Measurements from ENCODE around the gene CA12.

The CA12 gene

GRCh38 chr15:63374686-63375520 is 6.7 kb downstream of the CA12 start:
- no peak for DNase-seq

DNA sequence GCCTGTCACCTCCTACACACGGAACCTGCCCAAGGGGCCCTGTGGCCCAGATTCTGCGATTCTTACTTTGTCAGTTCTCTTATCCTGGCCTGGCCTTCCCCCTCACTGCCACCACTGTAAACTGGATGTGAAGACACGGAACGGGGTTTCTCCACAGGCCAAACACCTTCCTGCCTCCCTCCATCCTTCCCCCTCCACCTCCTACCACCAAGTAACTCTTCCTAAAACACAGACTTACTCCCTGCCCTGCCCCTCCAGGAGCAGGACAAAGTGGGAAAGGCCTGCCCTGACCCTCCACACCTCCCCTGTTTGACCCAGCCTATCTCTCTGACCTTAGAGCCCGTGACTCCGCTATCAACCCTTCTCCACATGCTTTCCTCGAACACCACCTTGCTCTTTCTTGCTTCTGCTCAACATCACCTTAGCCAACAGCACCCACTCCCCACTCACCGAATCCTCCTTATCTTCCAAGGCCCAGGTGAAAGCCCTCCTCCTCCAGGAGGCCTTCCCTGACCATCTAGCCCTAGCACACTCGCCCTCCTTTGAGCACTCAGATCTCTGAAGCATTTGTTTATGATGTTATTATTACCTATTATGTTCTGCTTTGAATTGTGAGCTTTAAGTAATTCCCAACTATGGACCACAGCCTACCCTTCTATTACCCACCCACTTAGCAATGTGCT is 7.6 kb downstream of the CA12 start:
- no peak for DNase-seq

- no peak for DNase-seq
Measured at GRCh38 chr15:63373330-63373729, 8.3 kb downstream of the CA12 start.

- DNase-seq: no peak
Measured at GRCh38 chr15:63372753-63373152, 8.9 kb downstream of the CA12 start.

DNA sequence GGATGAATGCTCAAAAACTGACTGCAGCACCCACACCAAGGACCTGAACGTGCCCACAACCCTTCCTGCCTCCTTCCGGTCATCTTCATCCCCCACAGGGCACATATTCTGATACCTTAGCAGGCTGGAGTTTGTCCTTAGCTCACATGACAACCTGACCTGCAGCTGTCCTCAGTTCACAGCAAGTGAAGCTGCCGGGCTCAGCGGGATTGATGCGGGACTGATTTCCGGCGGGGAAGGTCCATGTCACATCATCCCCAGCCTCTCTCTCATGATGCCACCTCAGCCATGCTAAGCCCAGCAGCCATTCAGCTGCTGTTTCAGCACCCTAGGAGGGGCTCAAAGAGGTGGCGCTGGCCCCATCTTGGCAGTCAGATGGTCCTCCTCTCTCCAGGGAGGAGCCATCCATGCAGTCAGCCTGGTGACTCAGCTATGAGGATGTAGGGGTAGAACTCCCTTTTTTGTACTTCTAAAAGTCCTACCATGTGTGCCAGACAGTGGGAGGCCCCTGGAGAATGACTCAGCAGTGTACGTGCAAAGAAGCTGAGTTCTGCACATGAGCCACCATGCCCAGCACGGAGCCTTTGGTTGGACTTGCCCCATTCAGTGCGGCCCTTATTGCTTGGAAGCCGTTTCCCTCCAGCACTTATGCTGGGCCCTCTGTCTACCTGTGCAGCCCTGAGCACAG is 9.5 kb downstream of the CA12 start:
- DNase-seq: peak; percentile 12

DNA sequence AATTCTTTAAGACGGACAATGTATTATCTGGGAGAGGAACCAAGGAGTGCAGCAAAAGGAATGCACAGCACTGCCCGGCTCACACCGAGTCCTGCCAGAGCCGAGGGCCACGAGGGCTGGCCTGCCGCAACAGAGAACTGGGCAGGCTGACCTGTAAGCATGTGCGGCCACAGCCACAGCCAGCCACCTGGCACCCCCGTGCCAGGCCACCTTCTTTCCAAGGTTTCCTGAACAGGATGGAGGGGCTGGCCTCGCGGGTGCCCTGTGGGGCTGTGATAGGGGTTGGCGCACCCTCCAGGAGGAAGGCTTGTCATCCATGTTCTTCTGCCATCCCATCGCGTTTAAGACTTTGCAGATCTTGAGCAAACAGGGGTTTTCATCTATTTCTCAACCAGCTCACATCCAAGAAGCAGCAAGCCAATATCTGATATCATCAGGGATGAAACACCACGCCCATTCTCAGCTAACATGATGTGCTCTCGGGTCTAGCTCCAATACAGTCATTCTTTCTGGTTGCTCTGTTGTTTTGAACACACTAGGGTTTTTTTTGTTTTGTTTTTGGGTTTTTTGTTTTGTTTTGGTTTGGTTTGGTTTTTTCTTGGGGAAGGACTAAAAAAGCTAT is 10.2 kb downstream of the CA12 start:
- no peak for DNase-seq

DNA sequence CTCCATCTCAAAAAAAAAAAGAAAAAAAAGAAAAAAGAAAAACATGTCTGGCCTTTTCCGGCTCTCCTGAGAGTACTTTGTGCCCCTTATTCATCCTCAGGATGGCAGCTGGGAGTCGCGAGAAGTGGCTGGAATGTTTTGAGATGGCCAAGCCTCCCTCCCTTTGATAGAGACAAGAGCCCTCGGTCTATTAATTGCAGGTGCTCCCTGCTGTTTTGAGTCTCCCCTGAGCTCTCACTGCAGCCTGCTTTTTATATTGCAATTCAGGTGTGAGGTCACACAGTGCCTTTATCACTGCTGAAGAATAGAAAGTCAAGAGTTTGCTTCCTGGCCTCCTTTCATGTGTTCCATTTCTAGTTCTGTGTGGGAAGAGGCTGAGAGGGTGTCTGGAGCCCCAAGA is 10.9 kb downstream of the CA12 start:
- no peak for DNase-seq

GRCh38 chr15:63369781-63370180 is 11.9 kb downstream of the CA12 start:
- DNase-seq: no peak

GRCh38 chr15:63369296-63369695 is 12.3 kb downstream of the CA12 start:
- DNase-seq: no peak

- no peak for DNase-seq
Measured at GRCh38 chr15:63368503-63368902, 13.1 kb downstream of the CA12 start.

- no peak for DNase-seq
Measured at GRCh38 chr15:63367900-63368299, 13.7 kb downstream of the CA12 start.

DNA sequence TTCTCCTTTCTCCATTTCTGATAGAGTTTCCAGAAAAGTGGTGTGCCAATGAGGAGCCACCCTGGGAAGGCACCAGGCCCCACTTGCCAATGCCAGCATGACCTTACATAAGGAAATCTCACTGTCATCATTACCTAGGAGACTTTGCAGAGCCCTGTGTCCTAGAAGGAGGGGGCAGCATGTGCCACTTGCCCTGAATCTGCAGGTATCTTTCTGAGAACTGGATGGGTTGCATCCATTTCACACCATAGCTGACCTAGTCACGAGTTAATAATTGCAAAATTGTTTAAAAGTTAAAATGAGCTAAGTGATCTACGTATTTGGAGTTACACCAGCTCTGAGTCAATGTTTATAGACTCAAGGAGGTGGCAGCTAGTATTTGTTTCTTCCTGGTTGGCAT is 14.3 kb downstream of the CA12 start:
- DNase-seq: no peak

DNA sequence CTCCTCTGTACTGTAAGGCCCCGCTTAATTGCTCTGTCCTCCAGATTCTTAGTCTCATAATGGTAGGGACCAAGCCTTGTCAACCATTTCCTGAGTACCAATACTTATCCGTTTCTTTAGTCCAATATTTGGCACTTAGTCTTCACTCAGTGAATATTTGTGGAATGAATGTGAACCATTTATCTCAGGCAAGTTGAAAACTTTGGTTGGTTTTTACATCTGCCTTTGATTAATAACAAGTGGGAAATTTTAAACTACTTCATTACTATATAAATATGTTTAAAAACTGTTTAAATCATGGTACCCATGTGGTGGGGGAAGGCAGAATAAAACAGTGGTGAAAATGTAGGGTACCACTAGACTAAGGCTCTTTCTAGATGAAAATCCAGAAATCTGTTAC is 15.2 kb downstream of the CA12 start:
- DNase-seq: no peak

DNA sequence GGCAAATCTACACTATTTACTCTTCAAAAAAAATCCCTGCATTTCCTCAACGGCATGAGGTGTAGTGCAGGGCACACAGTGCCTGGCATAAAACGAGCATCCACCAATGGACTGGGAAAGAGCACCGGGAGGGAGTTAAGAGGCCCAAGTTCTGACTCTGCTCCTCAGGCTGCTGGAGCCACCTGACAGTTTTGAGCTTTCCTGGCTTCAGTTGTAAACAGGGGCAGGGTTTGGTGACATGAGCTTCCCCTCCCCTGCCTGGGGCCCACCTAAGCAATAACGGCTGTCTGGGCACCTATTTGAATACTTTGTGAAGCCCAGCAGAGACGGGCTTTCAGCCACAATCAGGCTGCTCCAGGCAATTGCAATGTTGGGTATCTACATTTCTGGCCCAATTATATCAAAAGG is 16.4 kb downstream of the CA12 start:
- DNase-seq: no peak

GRCh38 chr15:63364399-63365272 is 17.0 kb downstream of the CA12 start:
- no peak for DNase-seq

GRCh38 chr15:63363292-63363691 is 18.4 kb downstream of the CA12 start:
- DNase-seq: no peak

DNA sequence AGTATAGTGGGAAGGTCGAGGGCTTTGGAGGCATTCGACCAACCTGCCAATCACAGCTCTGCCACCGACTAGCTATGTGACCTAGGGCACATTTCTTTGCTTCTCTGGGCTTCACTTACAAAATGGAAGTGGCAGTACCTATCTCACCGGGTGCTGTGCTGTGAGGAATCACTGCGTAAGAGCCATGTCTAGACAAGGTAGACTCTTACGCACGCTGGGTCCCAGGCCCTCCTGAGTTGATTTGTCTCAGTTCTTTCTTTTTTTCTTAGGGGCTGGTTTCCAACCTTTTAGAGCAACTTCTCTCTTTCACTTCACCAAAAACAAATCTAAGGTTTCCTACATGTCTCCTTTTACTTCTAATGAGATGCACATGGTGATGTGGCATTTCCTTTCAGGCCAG is 18.8 kb downstream of the CA12 start:
- no peak for DNase-seq

- no peak for DNase-seq
Measured at GRCh38 chr15:63362196-63362595, 19.4 kb downstream of the CA12 start.

GRCh38 chr15:63360170-63360569 is 21.5 kb downstream of the CA12 start:
- DNase-seq: no peak

GRCh38 chr15:63358241-63359029 is 23.2 kb downstream of the CA12 start:
- no peak for DNase-seq

GRCh38 chr15:63357731-63358130 is 23.9 kb downstream of the CA12 start:
- no peak for DNase-seq

- no peak for DNase-seq
Measured at GRCh38 chr15:63357061-63357460, 24.6 kb downstream of the CA12 start.
